SK-N-SH (cell line): ENCODE results near the gene SPEF2. TPM values are rescaled to one million over a fixed set of nuclear protein-coding genes. Genes with fewer than 3 reads are reported as not detected.

Experiments
- CTCF ChIA-PET: fragments of 300-600, 350-600 bp; formaldehyde crosslinking; extraction: SDS; loops from one replicate; lab custom pipeline; 2021; lab: Yijun Ruan, JAX
- POLR2A ChIA-PET: fragments of 350-600 bp; sonication (Branson Sonifier 250); formaldehyde crosslinking; extraction: SDS; loops from one replicate; lab custom pipeline; 2020; ENCODE audit warnings: antibody characterized with exemption, inconsistent platforms; lab: Yijun Ruan, JAX
- DNase-seq: peaks from one replicate; pipeline ENCODE4 v3.0.0; 2012
- H2AFZ ChIP-seq: fragments of 200-600 bp; sonication (generic); 2 replicates; pipeline ENCODE4 v1.8.1; 2016; ENCODE audit warnings: antibody characterized with exemption, mild to moderate bottlenecking, low read depth
- H3F3A ChIP-seq: fragments of 200-600 bp; sonication (generic); replicated peaks from 2 replicates; pipeline ENCODE3; 2016; ENCODE audit warnings: antibody characterized with exemption, mild to moderate bottlenecking; ENCODE audit not compliant: insufficient read depth
- H3K27ac ChIP-seq, 2 experiments: fragments of 200-500 bp in 1 of 2; fragments of 200-600 bp in 1 of 2; sonication (Bioruptor generic) in 1 of 2; sonication (generic), shearing (Covaris generic) in 1 of 2; 2 replicates each; pipeline versions ENCODE4 v1.5.1 to v1.6.1; 2014 to 2016; ENCODE audit warnings: low read depth in 2 of 2, inconsistent platforms in 1 of 2, low read length in 1 of 2, mild to moderate bottlenecking in 1 of 2, mixed read lengths in 1 of 2
- H3K27me3 ChIP-seq: fragments of 200-600 bp; sonication (generic), shearing (Covaris generic); 2 replicates; pipeline ENCODE4 v1.6.1; 2016; ENCODE audit warnings: mixed run types; ENCODE audit not compliant: insufficient read depth
- H3K36me3 ChIP-seq, 2 experiments: fragments of 200-500 bp in 1 of 2; fragments of 200-600 bp in 1 of 2; sonication (Bioruptor generic) in 1 of 2; sonication (generic) in 1 of 2; replicated peaks in 1 of 2; 2 replicates each; pipeline versions ENCODE3 to v1.5.1; 2014 to 2016; ENCODE audit warnings: low read length in 1 of 2, mild to moderate bottlenecking in 1 of 2; ENCODE audit not compliant: insufficient read depth in 2 of 2, control insufficient read depth in 1 of 2
- H3K4me1 ChIP-seq, 2 experiments: fragments of 200-500 bp in 1 of 2; fragments of 200-600 bp in 1 of 2; sonication (Bioruptor generic) in 1 of 2; sonication (generic), shearing (Covaris generic) in 1 of 2; 2 replicates each; pipeline versions ENCODE4 v1.5.1 to v1.6.1; 2014 to 2016; ENCODE audit warnings: low read depth in 1 of 2, low read length in 1 of 2, mixed run types in 1 of 2; ENCODE audit not compliant: insufficient read depth in 2 of 2, control insufficient read depth in 1 of 2
- H3K4me2 ChIP-seq: fragments of 200-600 bp; sonication (generic), shearing (Covaris generic); 2 replicates; pipeline ENCODE4 v1.6.1; 2017; ENCODE audit warnings: mixed run types
- H3K4me3 ChIP-seq, 2 experiments: fragments of 200-500 bp in 1 of 2; fragments of 200-600 bp in 1 of 2; sonication (Bioruptor generic) in 1 of 2; sonication (generic), shearing (Covaris generic) in 1 of 2; 2 replicates each; pipeline versions ENCODE4 v1.5.1 to v1.8.1; 2014 to 2016; ENCODE audit warnings: low read depth in 2 of 2, inconsistent platforms in 1 of 2, low read length in 1 of 2, mild to moderate bottlenecking in 1 of 2, mixed read lengths in 1 of 2, moderate library complexity in 1 of 2
- H3K79me2 ChIP-seq: fragments of 200-600 bp; sonication (generic); 2 replicates; pipeline ENCODE4 v1.8.1; 2017; ENCODE audit warnings: mild to moderate bottlenecking; ENCODE audit not compliant: insufficient read depth
- H3K9ac ChIP-seq: fragments of 200-600 bp; sonication (generic); 2 replicates; pipeline ENCODE4 v1.6.1; 2017; ENCODE audit warnings: mixed run types
- H3K9me2 ChIP-seq: fragments of 200-600 bp; sonication (generic); 2 replicates; pipeline ENCODE4 v1.6.1; 2017; ENCODE audit warnings: mixed run types
- H3K9me3 ChIP-seq: fragments of 200-600 bp; sonication (generic); 2 replicates; pipeline ENCODE4 v1.6.1; 2017; ENCODE audit warnings: mixed run types, mild to moderate bottlenecking, moderate library complexity
- H4K20me1 ChIP-seq: fragments of 200-600 bp; sonication (generic); 2 replicates; pipeline ENCODE4 v1.6.1; 2017; ENCODE audit warnings: mild to moderate bottlenecking, mixed run types; ENCODE audit not compliant: insufficient read depth
- ELF1 ChIP-seq: IDR thresholded peaks from 2 replicates; pipeline ENCODE4 v1.4.0; 2012
- EZH2phosphoT487 ChIP-seq: fragments of 200-600 bp; sonication (generic); IDR thresholded peaks from 2 replicates; pipeline ENCODE4 v1.6.1; 2017; ENCODE audit warnings: low read depth, mixed run types, mild to moderate bottlenecking, antibody characterized with exemption, moderate library complexity, borderline replicate concordance
- FOSL2 ChIP-seq: IDR thresholded peaks from 2 replicates; pipeline ENCODE4 v1.4.0; 2012; ENCODE audit warnings: low read depth, mild to moderate bottlenecking, moderate library complexity, borderline replicate concordance
- GABPA ChIP-seq: IDR thresholded peaks from 2 replicates; pipeline ENCODE4 v1.4.0; 2012; ENCODE audit warnings: low read depth, mild to moderate bottlenecking
- GATA2 ChIP-seq: sonication (generic); formaldehyde crosslinking; IDR thresholded peaks from 2 replicates; pipeline ENCODE4 v1.5.0; 2020; ENCODE audit warnings: mild to moderate bottlenecking, missing genetic modification reagents
- MXI1 ChIP-seq: IDR thresholded peaks from 2 replicates; pipeline ENCODE4 v1.6.1; 2012; ENCODE audit warnings: mild to moderate bottlenecking, low read depth, low read length, improper control_type of control experiment
- NFIC ChIP-seq: IDR thresholded peaks from 2 replicates; pipeline ENCODE4 v1.4.0; 2012; ENCODE audit warnings: borderline replicate concordance
- NRF1 ChIP-seq: IDR thresholded peaks from 2 replicates; pipeline ENCODE4 v1.6.1; 2012; ENCODE audit warnings: low read depth, mild to moderate bottlenecking, low read length
- RAD21 ChIP-seq: IDR thresholded peaks from 2 replicates; pipeline ENCODE4 v1.6.1; 2012; ENCODE audit warnings: mild to moderate bottlenecking, low read length
- RCOR1 ChIP-seq: fragments of 150-350 bp; IDR thresholded peaks from 2 replicates; pipeline ENCODE4 v1.6.1; 2017; ENCODE audit warnings: antibody characterized with exemption, low read length
- RXRA ChIP-seq: IDR thresholded peaks from 2 replicates; pipeline ENCODE4 v1.4.0; 2012; ENCODE audit warnings: low read depth, mild to moderate bottlenecking, borderline replicate concordance
- TCF12 ChIP-seq: IDR thresholded peaks from 2 replicates; pipeline ENCODE4 v1.4.0; 2012
- WGBS: methylation state at CpG from one replicate; pipeline ENCODE4 v1.1.6; 2017; ENCODE audit warnings: low lambda C conversion rate; 5-methylcytosine and 5-hydroxymethylcytosine counted together
- polyA plus RNA-seq, 3 experiments: library from polyadenylated mRNA; depleted of rRNA; stranded (reverse); fragments of >200 nt; gene quantifications; 2 replicates each; pipeline ENCODE4 v1.2.3, GENCODE V29; 2012
- TF ChIP-seq, protein P1 (sequence below): IDR thresholded peaks from 2 replicates; pipeline ENCODE4 v1.4.0; 2012; ENCODE audit warnings: low read depth, borderline replicate concordance
- TF ChIP-seq, protein P2 (sequence below): fragments of 150-350 bp; IDR thresholded peaks from 2 replicates; pipeline ENCODE4 v1.6.1; 2017; ENCODE audit warnings: antibody characterized with exemption, low read length, low read depth, borderline replicate concordance
- TF ChIP-seq, protein P3 (sequence below): IDR thresholded peaks from 2 replicates; pipeline ENCODE4 v1.4.0; 2012; ENCODE audit warnings: low read depth, borderline replicate concordance
- TF ChIP-seq, protein P4 (sequence below): fragments of 200-600 bp; sonication (generic); IDR thresholded peaks from 2 replicates; pipeline ENCODE4 v1.6.1; 2017; ENCODE audit warnings: antibody characterized with exemption, mild to moderate bottlenecking, moderate library complexity
- TF ChIP-seq, protein P5 (sequence below): IDR thresholded peaks from 2 replicates; pipeline ENCODE4 v1.6.1; 2012; ENCODE audit warnings: mild to moderate bottlenecking, low read depth, low read length, moderate library complexity

Gene SPEF2
- polyA plus RNA-seq, 1 of the 3 experiments (the other 2 are of a cell fraction) = 1.6 TPM

DNA sequence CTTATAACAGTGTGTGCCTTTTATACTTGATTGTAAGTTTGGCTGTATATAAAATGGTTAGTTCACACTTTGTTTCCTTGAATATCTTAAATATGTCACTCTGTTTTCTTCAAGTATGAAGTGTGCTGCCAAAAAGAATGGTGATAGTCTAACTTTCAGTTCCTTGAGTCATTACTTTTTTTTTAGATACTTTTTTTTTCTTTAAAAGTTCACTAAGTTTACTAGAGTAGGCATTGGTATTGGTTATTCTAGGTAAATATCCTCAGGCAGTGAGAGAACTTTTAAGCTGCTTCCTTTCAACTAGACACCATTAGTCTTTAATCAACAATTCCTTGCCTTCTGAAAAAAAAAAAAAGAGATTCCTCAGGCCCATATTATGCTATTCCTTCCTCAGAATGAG is 41.9 kb downstream of the SPEF2 start:
- Histone ChIP-seq H3K79me2 (no peaks in the 10 kb centered on the region), H3K4me1 (no peaks in the 10 kb centered on the region), H3K27me3 (no peaks in the 10 kb centered on the region), H4K20me1 (no peaks in the 10 kb centered on the region), H3K27ac (no peak overlapping the region), H3K9ac (no peak overlapping the region), H3K9me2 (no peaks in the 10 kb centered on the region), H3K36me3 (no peaks in the 10 kb centered on the region), H3F3A (no peaks in the 10 kb centered on the region), H3K4me2 (no peak overlapping the region), H3K9me3 (no peaks in the 10 kb centered on the region), H3K4me3 (no peak overlapping the region), H2AFZ (no peak overlapping the region)
- ChIA-PET POLR2A (no interaction called here), CTCF (interaction anchor here (0.9 to 1.5 kb wide), 3 partner anchors 9 to 94 kb away, joined by 3 to 4 read pairs (median 3); no protein-coding TSS in a partner anchor)
- no peak for DNase-seq
- TF ChIP-seq, protein P1, sequence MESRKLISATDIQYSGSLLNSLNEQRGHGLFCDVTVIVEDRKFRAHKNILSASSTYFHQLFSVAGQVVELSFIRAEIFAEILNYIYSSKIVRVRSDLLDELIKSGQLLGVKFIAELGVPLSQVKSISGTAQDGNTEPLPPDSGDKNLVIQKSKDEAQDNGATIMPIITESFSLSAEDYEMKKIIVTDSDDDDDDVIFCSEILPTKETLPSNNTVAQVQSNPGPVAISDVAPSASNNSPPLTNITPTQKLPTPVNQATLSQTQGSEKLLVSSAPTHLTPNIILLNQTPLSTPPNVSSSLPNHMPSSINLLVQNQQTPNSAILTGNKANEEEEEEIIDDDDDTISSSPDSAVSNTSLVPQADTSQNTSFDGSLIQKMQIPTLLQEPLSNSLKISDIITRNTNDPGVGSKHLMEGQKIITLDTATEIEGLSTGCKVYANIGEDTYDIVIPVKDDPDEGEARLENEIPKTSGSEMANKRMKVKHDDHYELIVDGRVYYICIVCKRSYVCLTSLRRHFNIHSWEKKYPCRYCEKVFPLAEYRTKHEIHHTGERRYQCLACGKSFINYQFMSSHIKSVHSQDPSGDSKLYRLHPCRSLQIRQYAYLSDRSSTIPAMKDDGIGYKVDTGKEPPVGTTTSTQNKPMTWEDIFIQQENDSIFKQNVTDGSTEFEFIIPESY = no peak
- TF ChIP-seq EZH2phosphoT487 (no peak), RXRA (no peak), NRF1 (no peak), RAD21 (no peak), FOSL2 (no peak), TCF12 (no peak), ELF1 (no peak), GATA2 (CRISPR knock-in tag) (no peak), RCOR1 (no peak)
- TF ChIP-seq, protein P2, sequence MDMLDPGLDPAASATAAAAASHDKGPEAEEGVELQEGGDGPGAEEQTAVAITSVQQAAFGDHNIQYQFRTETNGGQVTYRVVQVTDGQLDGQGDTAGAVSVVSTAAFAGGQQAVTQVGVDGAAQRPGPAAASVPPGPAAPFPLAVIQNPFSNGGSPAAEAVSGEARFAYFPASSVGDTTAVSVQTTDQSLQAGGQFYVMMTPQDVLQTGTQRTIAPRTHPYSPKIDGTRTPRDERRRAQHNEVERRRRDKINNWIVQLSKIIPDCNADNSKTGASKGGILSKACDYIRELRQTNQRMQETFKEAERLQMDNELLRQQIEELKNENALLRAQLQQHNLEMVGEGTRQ = no peak

DNA sequence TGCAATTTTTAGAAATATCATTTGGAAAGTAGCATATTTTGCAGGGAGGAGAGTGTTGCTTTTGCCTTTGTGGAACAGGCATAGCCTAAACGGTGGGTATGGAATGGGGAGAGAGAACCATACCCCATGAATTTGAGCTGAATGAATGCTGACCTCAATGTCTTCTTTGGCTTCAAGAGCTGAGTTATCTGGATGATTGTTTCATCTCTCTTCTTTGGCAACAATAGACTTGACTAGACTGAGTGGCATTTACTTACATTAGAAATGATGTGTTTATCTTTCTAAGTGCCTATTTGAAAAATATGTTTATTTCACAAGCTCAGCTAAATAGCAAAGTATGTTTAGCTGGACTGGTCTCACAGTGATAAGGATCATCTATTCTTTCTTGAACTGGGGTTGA is 42.8 kb downstream of the SPEF2 start:
- H3K36me3 ChIP-seq = no peaks in the 10 kb centered on the region
- H3F3A ChIP-seq = no peaks in the 10 kb centered on the region
- WGBS = 50% methylated on average over 1 of the region's 1 CpG
- no peak for DNase-seq
- no peaks in the 10 kb centered on the region for H3K4me1 ChIP-seq
- H3K9me2 ChIP-seq = no peaks in the 10 kb centered on the region
- no peak overlapping the region for H3K9ac ChIP-seq
- no peak overlapping the region for H2AFZ ChIP-seq
- no peaks in the 10 kb centered on the region for H3K9me3 ChIP-seq
- H4K20me1 ChIP-seq = no peaks in the 10 kb centered on the region
- CTCF ChIA-PET = interaction anchor here (0.7 to 1.5 kb wide), 3 partner anchors 93 to 267 kb away, joined by 3 to 6 read pairs (median 3); no protein-coding TSS in a partner anchor
- no peak overlapping the region for H3K27ac ChIP-seq
- no peak overlapping the region for H3K4me3 ChIP-seq
- H3K79me2 ChIP-seq = no peaks in the 10 kb centered on the region
- no peaks in the 10 kb centered on the region for H3K27me3 ChIP-seq
- POLR2A ChIA-PET = no interaction called here
- H3K4me2 ChIP-seq = no peak overlapping the region
- TF ChIP-seq, protein P2 = no peak
- TF ChIP-seq NFIC (no peak), RCOR1 (no peak), GABPA (no peak), EZH2phosphoT487 (no peak), MXI1 (no peak), GATA2 (CRISPR knock-in tag) (no peak)
- TF ChIP-seq, protein P3, sequence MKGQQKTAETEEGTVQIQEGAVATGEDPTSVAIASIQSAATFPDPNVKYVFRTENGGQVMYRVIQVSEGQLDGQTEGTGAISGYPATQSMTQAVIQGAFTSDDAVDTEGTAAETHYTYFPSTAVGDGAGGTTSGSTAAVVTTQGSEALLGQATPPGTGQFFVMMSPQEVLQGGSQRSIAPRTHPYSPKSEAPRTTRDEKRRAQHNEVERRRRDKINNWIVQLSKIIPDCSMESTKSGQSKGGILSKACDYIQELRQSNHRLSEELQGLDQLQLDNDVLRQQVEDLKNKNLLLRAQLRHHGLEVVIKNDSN = no peak
- TF ChIP-seq, protein P4, sequence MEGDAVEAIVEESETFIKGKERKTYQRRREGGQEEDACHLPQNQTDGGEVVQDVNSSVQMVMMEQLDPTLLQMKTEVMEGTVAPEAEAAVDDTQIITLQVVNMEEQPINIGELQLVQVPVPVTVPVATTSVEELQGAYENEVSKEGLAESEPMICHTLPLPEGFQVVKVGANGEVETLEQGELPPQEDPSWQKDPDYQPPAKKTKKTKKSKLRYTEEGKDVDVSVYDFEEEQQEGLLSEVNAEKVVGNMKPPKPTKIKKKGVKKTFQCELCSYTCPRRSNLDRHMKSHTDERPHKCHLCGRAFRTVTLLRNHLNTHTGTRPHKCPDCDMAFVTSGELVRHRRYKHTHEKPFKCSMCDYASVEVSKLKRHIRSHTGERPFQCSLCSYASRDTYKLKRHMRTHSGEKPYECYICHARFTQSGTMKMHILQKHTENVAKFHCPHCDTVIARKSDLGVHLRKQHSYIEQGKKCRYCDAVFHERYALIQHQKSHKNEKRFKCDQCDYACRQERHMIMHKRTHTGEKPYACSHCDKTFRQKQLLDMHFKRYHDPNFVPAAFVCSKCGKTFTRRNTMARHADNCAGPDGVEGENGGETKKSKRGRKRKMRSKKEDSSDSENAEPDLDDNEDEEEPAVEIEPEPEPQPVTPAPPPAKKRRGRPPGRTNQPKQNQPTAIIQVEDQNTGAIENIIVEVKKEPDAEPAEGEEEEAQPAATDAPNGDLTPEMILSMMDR = no peak
- TF ChIP-seq, protein P5, sequence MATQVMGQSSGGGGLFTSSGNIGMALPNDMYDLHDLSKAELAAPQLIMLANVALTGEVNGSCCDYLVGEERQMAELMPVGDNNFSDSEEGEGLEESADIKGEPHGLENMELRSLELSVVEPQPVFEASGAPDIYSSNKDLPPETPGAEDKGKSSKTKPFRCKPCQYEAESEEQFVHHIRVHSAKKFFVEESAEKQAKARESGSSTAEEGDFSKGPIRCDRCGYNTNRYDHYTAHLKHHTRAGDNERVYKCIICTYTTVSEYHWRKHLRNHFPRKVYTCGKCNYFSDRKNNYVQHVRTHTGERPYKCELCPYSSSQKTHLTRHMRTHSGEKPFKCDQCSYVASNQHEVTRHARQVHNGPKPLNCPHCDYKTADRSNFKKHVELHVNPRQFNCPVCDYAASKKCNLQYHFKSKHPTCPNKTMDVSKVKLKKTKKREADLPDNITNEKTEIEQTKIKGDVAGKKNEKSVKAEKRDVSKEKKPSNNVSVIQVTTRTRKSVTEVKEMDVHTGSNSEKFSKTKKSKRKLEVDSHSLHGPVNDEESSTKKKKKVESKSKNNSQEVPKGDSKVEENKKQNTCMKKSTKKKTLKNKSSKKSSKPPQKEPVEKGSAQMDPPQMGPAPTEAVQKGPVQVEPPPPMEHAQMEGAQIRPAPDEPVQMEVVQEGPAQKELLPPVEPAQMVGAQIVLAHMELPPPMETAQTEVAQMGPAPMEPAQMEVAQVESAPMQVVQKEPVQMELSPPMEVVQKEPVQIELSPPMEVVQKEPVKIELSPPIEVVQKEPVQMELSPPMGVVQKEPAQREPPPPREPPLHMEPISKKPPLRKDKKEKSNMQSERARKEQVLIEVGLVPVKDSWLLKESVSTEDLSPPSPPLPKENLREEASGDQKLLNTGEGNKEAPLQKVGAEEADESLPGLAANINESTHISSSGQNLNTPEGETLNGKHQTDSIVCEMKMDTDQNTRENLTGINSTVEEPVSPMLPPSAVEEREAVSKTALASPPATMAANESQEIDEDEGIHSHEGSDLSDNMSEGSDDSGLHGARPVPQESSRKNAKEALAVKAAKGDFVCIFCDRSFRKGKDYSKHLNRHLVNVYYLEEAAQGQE = no peak
